ENCODE data around the gene NOM1. TPM values are rescaled to one million over a fixed set of nuclear protein-coding genes. Genes with fewer than 3 reads are reported as not detected.

NOM1 gene
- total RNA-seq, 1 experiment from 2014 or later, result 31.7 TPM

DNA sequence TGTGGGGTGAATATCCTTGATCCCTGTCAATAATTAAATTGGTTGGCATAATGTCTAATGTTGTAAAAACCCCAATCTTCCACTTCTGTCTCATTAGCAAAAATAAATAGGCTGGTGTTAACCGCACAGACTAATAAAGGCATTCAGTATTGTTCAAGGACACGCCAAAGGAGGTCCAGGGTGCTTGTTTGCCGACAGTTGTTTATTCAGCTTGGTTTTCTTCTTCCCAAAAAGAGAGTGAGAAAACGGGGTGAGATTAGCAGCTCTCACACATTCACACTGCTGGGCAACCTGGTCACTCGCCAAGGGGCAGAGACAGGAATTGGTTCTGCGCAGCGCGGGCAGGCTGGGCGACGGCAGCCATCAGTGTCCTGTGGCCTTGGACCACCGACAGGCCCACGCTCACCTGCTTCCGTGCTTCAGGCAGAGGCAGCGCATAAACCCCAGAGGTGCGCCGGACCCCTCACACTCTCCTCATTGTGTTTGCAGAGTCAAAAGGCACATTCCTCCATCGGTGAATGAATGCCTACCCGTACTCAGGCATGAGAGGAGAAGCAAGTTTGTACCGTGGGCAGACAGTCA is 30.3 kb upstream of the NOM1 start:
- H3K4me2 ChIP-seq (ENCODE audit: insufficient read depth, insufficient read length, low read length), result no peak overlapping the region
- peaks cover 15% of the 10 kb centered on the region in 2 experiments for H3K9me3 Mint-ChIP-seq
- H3K27ac Mint-ChIP-seq, result no peak overlapping the region
- no peak overlapping the region for H3K18ac ChIP-seq (ENCODE audit: insufficient read length, low read depth, low read length)
- H4K91ac ChIP-seq (ENCODE audit: insufficient read length, low read depth, low read length), result no peak overlapping the region
- H3K4me1 ChIP-seq (ENCODE audit: insufficient read depth, low read length), result no peaks in the 10 kb centered on the region
- H4K5ac ChIP-seq (ENCODE audit: insufficient read length, low read depth, low read length), result no peak overlapping the region
- H3K27ac ChIP-seq (ENCODE audit: insufficient read length, low read depth, low read length), result no peak overlapping the region
- no peak overlapping the region for H3K14ac ChIP-seq (ENCODE audit: insufficient read depth, low read length)
- no peak overlapping the region for H2BK20ac ChIP-seq (ENCODE audit: low read depth, low read length, poor library complexity, severe bottlenecking)
- no peaks in the 10 kb centered on the region for H3K79me1 ChIP-seq (ENCODE audit: insufficient read depth, low read depth, low read length, poor library complexity, severe bottlenecking)
- H3K23ac ChIP-seq (ENCODE audit: insufficient read length, low read depth, low read length), result no peak overlapping the region
- H2BK15ac ChIP-seq (ENCODE audit: low read depth, low read length), result no peak overlapping the region
- no peak overlapping the region for H2AK5ac ChIP-seq (ENCODE audit: insufficient read length, low read length)
- peaks cover 3 to 7% (median 5%) of the 10 kb centered on the region in 3 experiments; a peak in 4 of 7 replicates for H3K36me3 Mint-ChIP-seq (ENCODE audit: insufficient read depth in 1 of 3, low read depth in 3 of 3)
- H3K27me3 Mint-ChIP-seq (ENCODE audit: low read depth), result peaks cover 3% of the 10 kb centered on the region
- no peak overlapping the region for H4K8ac ChIP-seq (replicated peaks; ENCODE audit: insufficient read length, low read depth, low read length)
- H3K4ac ChIP-seq (ENCODE audit: low read depth, low read length), result no peak overlapping the region
- H3T11ph ChIP-seq (ENCODE audit: low read length), result no peak overlapping the region
- H3K23me2 ChIP-seq (ENCODE audit: insufficient read length, low read depth, low read length, poor library complexity, severe bottlenecking), result no peaks in the 10 kb centered on the region
- H3K56ac ChIP-seq (ENCODE audit: insufficient read length, low read depth, low read length), result no peak overlapping the region
- no peak overlapping the region for H2AFZ ChIP-seq (ENCODE audit: low read length)
- no peaks in the 10 kb centered on the region for H3K79me2 ChIP-seq (ENCODE audit: insufficient read depth, low read length)
- no peak overlapping the region for H3K9ac ChIP-seq (ENCODE audit: extremely low read depth, insufficient read length, low read length)
- TF ChIP-seq CTCF (conservative IDR thresholded peaks at IDR 0.05), result no peak
- H3K4me1 Mint-ChIP-seq, result peaks cover 0 to 2% of the 10 kb centered on the region in 2 experiments; a peak in 1 of 4 replicates
- peaks cover 6% of the 10 kb centered on the region for H3K9me3 ChIP-seq (ENCODE audit: control insufficient read depth, low read depth, low read length)
- H3K27me3 ChIP-seq (ENCODE audit: insufficient read depth, low read length), result no peaks in the 10 kb centered on the region
- WGBS (ENCODE audit: extremely low coverage, insufficient read length, low lambda C conversion rate), result no CpG with 5 or more reads among the region's 19 CpGs
- no peak overlapping the region for H2BK12ac ChIP-seq (ENCODE audit: insufficient read length, low read depth, low read length)
- no peaks in the 10 kb centered on the region for H4K20me1 ChIP-seq (ENCODE audit: control insufficient read depth, insufficient read depth, insufficient read length)
- no peak overlapping the region for H2BK120ac ChIP-seq (ENCODE audit: low read depth, low read length, poor library complexity, severe bottlenecking)
- no peak overlapping the region for H2BK5ac ChIP-seq (ENCODE audit: insufficient read length, low read length)
- DNase-seq, result no peak
- no peak overlapping the region for H3K4me3 Mint-ChIP-seq

All from H9 (cell line).